Epidermal melanocyte (primary cell): ENCODE measurements around the gene HHAT.

Experiments used
- DNase-seq: peaks from one replicate; pipeline ENCODE4 v3.0.0; 2011; ENCODE audit warnings: low spot score; ENCODE audit not compliant: insufficient read length

Gene HHAT

GRCh38 chr1:210683403-210684047 is 354.8 kb downstream of the HHAT start:
- DNase-seq, result no peak

- no peak for DNase-seq
These were observed 356.0 kb downstream of the HHAT start for GRCh38 chr1:210684466-210685294.

GRCh38 chr1:210685295-210685650 is 356.6 kb downstream of the HHAT start:
- DNase-seq, result no peak

GRCh38 chr1:210686841-210687240 is 358.1 kb downstream of the HHAT start:
- DNase-seq, result no peak

GRCh38 chr1:210687582-210688279 is 359.0 kb downstream of the HHAT start:
- no peak for DNase-seq

- no peak for DNase-seq
These were observed 360.0 kb downstream of the HHAT start for GRCh38 chr1:210688512-210689234.

GRCh38 chr1:210689826-210690225 is 361.1 kb downstream of the HHAT start:
- DNase-seq, result no peak

- no peak for DNase-seq
These were observed 361.5 kb downstream of the HHAT start for GRCh38 chr1:210690236-210690635.

- no peak for DNase-seq
These were observed 362.4 kb downstream of the HHAT start for GRCh38 chr1:210691039-210691610.

- no peak for DNase-seq
These were observed 364.1 kb downstream of the HHAT start for GRCh38 chr1:210692796-210693195.

GRCh38 chr1:210695026-210695425 is 366.3 kb downstream of the HHAT start:
- no peak for DNase-seq

- DNase-seq, result no peak
These were observed 368.0 kb downstream of the HHAT start for GRCh38 chr1:210696709-210697108.

- no peak for DNase-seq
These were observed 368.5 kb downstream of the HHAT start for GRCh38 chr1:210697185-210697584.

GRCh38 chr1:210698661-210699060 is 370.0 kb downstream of the HHAT start:
- no peak for DNase-seq

GRCh38 chr1:210700083-210700482 is 371.4 kb downstream of the HHAT start:
- DNase-seq, result no peak

- DNase-seq, result no peak
These were observed 371.8 kb downstream of the HHAT start for GRCh38 chr1:210700511-210700910.

- no peak for DNase-seq
These were observed 373.8 kb downstream of the HHAT start for GRCh38 chr1:210702506-210702905.

GRCh38 chr1:210703593-210703992 is 374.9 kb downstream of the HHAT start:
- DNase-seq, result no peak

GRCh38 chr1:210705086-210705485 is 376.4 kb downstream of the HHAT start:
- DNase-seq, result no peak

- DNase-seq, result no peak
These were observed 377.5 kb downstream of the HHAT start for GRCh38 chr1:210706246-210706645.
